Fibroblast of skin of left quadriceps (primary cell): ENCODE results near the gene GAB3.
"Not testable (repeated sequence)": the region's sequence is repeated elsewhere in the genome, so short reads cannot be mapped to it uniquely, and the experiment has no call there.

Source experiments
- DNase-seq, 2 experiments: peaks; one replicate each; pipeline ENCODE4 v3.0.0-alpha.2; 2013; ENCODE audit warnings: low read depth in 2 of 2

GAB3 gene

DNA sequence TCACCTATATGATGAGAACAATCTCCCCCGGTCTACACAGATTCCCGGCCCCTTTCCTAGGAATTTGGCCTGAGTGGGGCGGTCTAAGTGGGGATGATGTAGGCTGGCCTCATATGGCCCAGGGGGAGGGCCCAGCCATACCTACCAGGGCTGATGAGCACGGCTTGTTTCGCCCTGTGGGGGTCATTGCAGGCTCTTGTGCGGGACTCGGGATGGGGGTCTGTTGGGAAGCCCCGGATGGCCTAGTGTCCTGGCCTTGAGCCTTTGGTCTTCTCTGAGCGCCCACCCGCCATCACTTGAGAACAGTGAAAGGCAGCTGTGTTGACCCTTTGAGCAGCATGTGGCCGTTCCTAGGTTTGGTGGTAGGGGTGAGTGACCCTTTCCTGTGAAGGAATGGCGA lies 92.7 kb downstream of the GAB3 start:
- DNase-seq: no peak

DNA sequence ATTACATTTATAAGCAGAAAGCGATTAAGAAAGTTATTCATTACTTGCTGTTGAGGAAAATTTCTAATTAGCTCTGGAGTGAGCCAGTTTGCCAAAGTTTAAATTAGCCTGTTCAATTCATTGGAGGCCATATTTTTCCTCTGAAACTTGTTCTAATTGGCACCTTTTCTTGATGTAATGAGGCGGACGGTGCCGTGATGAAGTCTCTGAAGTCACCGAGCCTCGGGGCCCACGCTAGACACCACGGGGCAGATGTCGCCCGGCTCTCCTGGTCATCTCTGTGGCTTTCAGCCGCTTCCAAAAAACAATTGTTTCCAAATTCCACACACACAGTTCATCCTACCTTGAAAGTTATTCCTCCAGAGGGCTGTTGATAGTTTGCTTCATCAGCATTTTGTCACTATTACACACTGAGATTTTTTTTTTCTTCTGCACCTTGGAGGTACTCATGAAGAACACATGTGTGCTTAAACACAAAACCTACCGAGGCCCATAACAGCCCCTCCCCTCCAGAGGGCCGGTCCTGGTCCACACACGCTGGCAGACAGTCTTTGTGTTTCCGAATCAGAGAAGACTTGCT lies 93.6 kb downstream of the GAB3 start:
- no peak for DNase-seq

- no peak for DNase-seq
Measured at GRCh38 chrX:154655786-154656185, 95.1 kb downstream of the GAB3 start.

GRCh38 chrX:154655346-154655745 lies 95.5 kb downstream of the GAB3 start:
- no peak for DNase-seq

- DNase-seq: no peak
Measured at GRCh38 chrX:154654925-154655324, 96.0 kb downstream of the GAB3 start.

DNA sequence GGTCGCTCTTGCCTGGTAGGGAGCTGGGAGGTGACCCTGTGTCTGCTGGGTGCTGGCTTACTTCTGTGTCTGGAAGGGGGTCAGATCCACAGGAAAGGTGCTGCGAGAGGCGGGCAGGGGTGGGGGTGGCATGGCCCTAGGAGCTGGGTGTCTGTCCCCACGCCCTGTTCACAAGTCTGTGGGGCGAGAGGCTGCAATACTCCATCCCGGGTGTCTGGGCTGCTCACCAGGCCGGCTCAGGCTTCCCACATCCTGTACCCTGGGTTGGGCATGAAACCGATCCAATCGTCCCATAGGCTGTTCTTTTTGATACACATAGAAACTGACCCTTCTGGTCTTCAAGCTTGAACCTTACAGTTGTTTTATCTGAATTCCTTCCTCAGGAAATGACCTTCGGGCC lies 96.5 kb downstream of the GAB3 start:
- DNase-seq: no peak

GRCh38 chrX:154653413-154653812 lies 97.5 kb downstream of the GAB3 start, which contains the start of gene CTAG2:
Gene CTAG2 (minus strand): TSS chrX:154653579. CDS start chrX:154653515, 64 bp downstream.
- DNase-seq: not testable (repeated sequence)

GRCh38 chrX:154653048-154653401 lies 97.9 kb downstream of the GAB3 start:
- no peak for DNase-seq

GRCh38 chrX:154652311-154653047 lies 98.4 kb downstream of the GAB3 start:
- DNase-seq: no peak

GRCh38 chrX:154650221-154650510 lies 100.7 kb downstream of the GAB3 start:
- no peak for DNase-seq

DNA sequence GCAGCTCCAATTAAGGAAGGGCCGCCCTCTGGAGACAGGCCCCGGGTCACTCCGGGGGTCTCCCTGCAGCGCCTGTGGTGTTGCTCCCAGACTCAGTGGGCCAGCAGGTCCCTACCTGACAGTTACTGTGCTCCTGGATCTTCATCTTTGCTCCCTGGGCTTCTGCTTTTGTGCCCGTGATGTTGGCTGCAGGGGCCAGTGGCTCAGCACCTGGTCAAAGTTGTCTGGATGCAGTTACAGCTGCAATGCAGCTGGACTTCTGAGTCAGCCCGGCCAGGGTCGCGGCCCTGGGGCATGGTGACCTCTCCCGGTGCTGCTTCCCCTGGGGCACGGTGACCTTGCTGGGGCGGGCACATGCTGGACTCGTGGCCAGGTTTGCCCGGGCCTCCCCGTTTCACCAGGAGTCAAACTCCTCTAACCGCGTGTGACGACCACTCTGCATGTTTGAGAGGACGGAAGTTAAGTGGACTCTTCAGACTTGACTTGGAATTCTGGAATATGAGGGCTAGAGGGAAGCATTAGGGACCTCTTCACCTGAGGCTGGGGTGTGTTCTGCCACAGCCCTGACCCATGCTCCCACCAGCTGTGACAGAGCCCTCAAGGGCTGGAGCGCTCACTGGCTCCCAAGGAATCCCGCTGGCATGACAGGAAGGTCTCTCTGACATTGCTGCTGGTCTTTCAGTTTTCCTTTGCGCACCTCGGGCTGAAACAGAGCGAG lies 101.2 kb downstream of the GAB3 start:
- no peak for DNase-seq

DNA sequence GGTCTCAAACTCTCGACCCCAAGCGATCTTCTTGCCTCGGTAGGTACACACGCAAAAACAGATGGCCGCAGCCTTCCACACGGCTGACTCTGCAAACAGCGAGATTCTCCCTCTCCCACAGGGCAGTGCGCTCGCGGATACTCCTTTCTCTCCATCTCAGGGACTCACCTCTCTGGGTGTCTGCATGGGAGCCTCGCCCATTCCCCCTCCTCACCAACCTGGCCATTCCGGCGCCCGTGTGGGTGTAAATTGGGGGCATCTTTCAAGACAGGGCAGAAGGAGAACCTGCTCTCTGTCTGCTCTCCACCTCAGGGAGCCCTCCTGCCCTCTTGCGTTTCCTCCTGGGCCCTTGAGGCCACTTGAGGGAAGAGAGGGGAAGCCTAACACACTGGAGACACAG lies 101.9 kb downstream of the GAB3 start:
- no peak for DNase-seq

- DNase-seq: not testable (repeated sequence)
Measured at GRCh38 chrX:154645745-154646378, 105.0 kb downstream of the GAB3 start.

DNA sequence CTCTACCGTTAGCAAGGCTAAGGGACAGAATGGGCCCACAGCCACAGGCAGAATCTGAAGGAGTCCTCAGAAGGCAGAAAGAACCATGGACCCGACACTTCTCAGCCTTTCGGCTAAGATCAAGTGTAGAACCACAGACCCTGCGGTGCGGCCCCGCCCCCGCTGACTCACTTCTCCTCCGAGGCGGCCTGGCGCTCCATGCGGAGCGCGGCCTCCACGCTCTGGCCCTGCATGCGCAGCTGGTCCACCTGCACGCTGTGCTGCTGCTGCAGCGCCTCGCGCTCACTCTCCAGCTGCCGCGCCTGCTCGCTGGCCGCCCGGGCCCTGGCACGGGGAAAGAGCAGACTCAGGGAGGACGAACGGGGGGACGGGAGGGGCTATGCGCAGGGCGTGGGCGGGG lies 107.2 kb downstream of the GAB3 start:
- not testable (repeated sequence) for DNase-seq

- DNase-seq: not testable (repeated sequence)
Measured at GRCh38 chrX:154641740-154642139, 109.1 kb downstream of the GAB3 start.

- not testable (repeated sequence) for DNase-seq
Measured at GRCh38 chrX:154633661-154634060, 117.2 kb downstream of the GAB3 start.

GRCh38 chrX:154630949-154631348 lies 119.9 kb downstream of the GAB3 start:
- DNase-seq: not testable (repeated sequence)

- DNase-seq: not testable (repeated sequence)
Measured at GRCh38 chrX:154628960-154629359, 121.9 kb downstream of the GAB3 start.
